Testis (tissue), 3 donors: ENCODE results near the gene HOXD13. TPM values are rescaled to one million over a fixed set of nuclear protein-coding genes. Genes with fewer than 3 reads are reported as not detected.

Experiments
- DNase-seq: peaks from one replicate; pipeline ENCODE4 v3.0.0-alpha.2; 2019
- H3K27ac ChIP-seq, 2 donors: fragments of 200-600 bp; sonication (generic); one replicate each; pipeline ENCODE4 v1.5.1; 2019
- H3K27me3 ChIP-seq: fragments of 200-600 bp; sonication (generic); one replicate; pipeline ENCODE4 v1.5.1; 2019
- H3K36me3 ChIP-seq: fragments of 200-600 bp; sonication (generic); one replicate; pipeline ENCODE4 v1.5.1; 2017; ENCODE audit warnings: low read depth; ENCODE audit errors: missing control alignments
- H3K4me1 ChIP-seq: fragments of 200-600 bp; sonication (generic); one replicate; pipeline ENCODE4 v1.5.1; 2019
- H3K4me3 ChIP-seq, 2 donors: fragments of 200-600 bp; sonication (generic); one replicate each; pipeline ENCODE4 v1.5.1; 2017 to 2019
- H3K9me3 ChIP-seq: fragments of 200-600 bp; sonication (generic); one replicate; pipeline ENCODE4 v1.5.1; 2017
- CTCF ChIP-seq, 3 experiments: fragments of 450-650 bp in 2 of 3; fragments of 200-600 bp in 1 of 3; sonication (generic) in 1 of 3; IDR thresholded peaks; one replicate each; pipeline ENCODE4 v1.5.1; 2016 to 2019; ENCODE audit warnings: antibody characterized with exemption in 3 of 3, mild to moderate bottlenecking in 2 of 3, moderate library complexity in 1 of 3
- POLR2A ChIP-seq: fragments of 450-650 bp; IDR thresholded peaks from one replicate; pipeline ENCODE4 v1.6.1; 2017; ENCODE audit warnings: antibody characterized with exemption, mild to moderate bottlenecking, moderate library complexity
- whole genome bisulfite sequencing, 2 donors: methylation state at CpG; one replicate each; pipeline ENCODE4 v1.1.5; 2018; 5-methylcytosine and 5-hydroxymethylcytosine counted together
- intact Hi-C: fragments of 100-400 bp; cut with DNase I; formaldehyde crosslinking; loops from one replicate; pipeline ENCODE4 v1.15.1; 2023; ENCODE audit warnings: low total_unique reads
- polyA plus RNA-seq: library from polyadenylated mRNA; stranded (reverse); fragments of 350-450 nt; fragmentation: Illumina TruSeq; extraction: RNeasy Lipid Tissue Mini Kit (QIAGEN cat#74804); gene quantifications from one replicate; pipeline ENCODE4 v1.2.3, GENCODE V29; 2014; ENCODE audit warnings: low read depth, low replicate concordance; ENCODE audit not compliant: insufficient read depth
- total RNA-seq, 2 donors: library from RNA; depleted of rRNA; stranded (reverse); fragments of >200 nt; gene quantifications; one replicate each; pipeline ENCODE4 v1.2.3, GENCODE V29; 2016

Gene HOXD13
- total and polyA plus RNA-seq, 3 donors from 2014 or later, result 0.31 to 0.36 TPM; not detected in 1

GRCh38 chr2:176123411-176124109 is 31.0 kb downstream of the HOXD13 start:
- peak; percentile 56 for DNase-seq
- intact Hi-C loops, result loop anchor here (10.0 kb wide), 1 partner anchor 1031 kb away; no protein-coding TSS in a partner anchor
- WGBS, 2 donors, result 5 to 12% methylated on average over 40 of the region's 40 CpGs

GRCh38 chr2:176124110-176124946 is 31.8 kb downstream of the HOXD13 start:
- Histone ChIP-seq H3K27me3 (no peaks in the 10 kb centered on the region), H3K36me3 (no peaks in the 10 kb centered on the region), H3K4me3 (peak overlapping the region; percentile 76 to 78), H3K4me1 (peaks cover 12% of the 10 kb centered on the region), H3K27ac (peak overlapping the region; percentile 95 to 98), H3K9me3 (no peaks in the 10 kb centered on the region)
- intact Hi-C loops, result loop anchor here (10.0 kb wide), 1 partner anchor 1030 kb away; no protein-coding TSS in a partner anchor
- peak; percentile 11 for DNase-seq
- WGBS, 2 donors, result 19 to 31% methylated on average over 12 to 34 of the region's 34 CpGs
- TF ChIP-seq POLR2A, result no peak
- TF ChIP-seq CTCF (IDR thresholded peaks at IDR 0.05), result no peak

More at GRCh38 chr2:176123411-176124109, 31.0 kb downstream of the HOXD13 start:
- Histone ChIP-seq H3K36me3 (no peaks in the 10 kb centered on the region), H3K4me1 (peaks cover 12% of the 10 kb centered on the region), H3K4me3 (peak overlapping the region; percentile 76 to 78), H3K27me3 (no peaks in the 10 kb centered on the region), H3K27ac (peak overlapping the region; percentile 95 to 98), H3K9me3 (no peaks in the 10 kb centered on the region)
- TF ChIP-seq CTCF (IDR thresholded peaks at IDR 0.05) (no peak), POLR2A (no peak)

GRCh38 chr2:176124947-176125771 is 32.6 kb downstream of the HOXD13 start:
- no peaks in the 10 kb centered on the region for H3K9me3 ChIP-seq
- 37 to 60% methylated on average over 8 to 9 of the region's 9 CpGs for WGBS, 2 donors
- peak overlapping the region; percentile 76 to 78 for H3K4me3 ChIP-seq
- H3K36me3 ChIP-seq, result no peaks in the 10 kb centered on the region
- no peaks in the 10 kb centered on the region for H3K27me3 ChIP-seq
- peaks cover 12% of the 10 kb centered on the region for H3K4me1 ChIP-seq
- no peak for DNase-seq
- intact Hi-C loops, result loop anchor here (10.0 kb wide), 1 partner anchor 1030 kb away; no protein-coding TSS in a partner anchor
- H3K27ac ChIP-seq, result peak overlapping the region; percentile 95 to 98
- TF ChIP-seq POLR2A (no peak), CTCF (IDR thresholded peaks at IDR 0.05) (no peak)

- 64 to 73% methylated on average over 6 of the region's 6 CpGs for WGBS, 2 donors
- no peaks in the 10 kb centered on the region for H3K27me3 ChIP-seq
- no peak for DNase-seq
- intact Hi-C loops, result loop anchor here (10.0 kb wide), 1 partner anchor 1029 kb away; no protein-coding TSS in a partner anchor
- no peak for TF ChIP-seq CTCF (IDR thresholded peaks at IDR 0.05)
- TF ChIP-seq POLR2A, result no peak
- H3K9me3 ChIP-seq, result no peaks in the 10 kb centered on the region
- peak overlapping the region; percentile 95 to 98 for H3K27ac ChIP-seq
- H3K36me3 ChIP-seq, result no peaks in the 10 kb centered on the region
- H3K4me1 ChIP-seq, result peaks cover 12% of the 10 kb centered on the region
- H3K4me3 ChIP-seq, result no peak overlapping the region
Measured at GRCh38 chr2:176125772-176126054, 33.2 kb downstream of the HOXD13 start.
